SK-N-SH (cell line): ENCODE results near the gene TUBGCP6. TPM values are rescaled to one million over a fixed set of nuclear protein-coding genes. Genes with fewer than 3 reads are reported as not detected.

Experiments
- CTCF ChIA-PET: fragments of 300-600, 350-600 bp; formaldehyde crosslinking; extraction: SDS; loops from one replicate; lab custom pipeline; 2021; lab: Yijun Ruan, JAX
- POLR2A ChIA-PET: fragments of 350-600 bp; sonication (Branson Sonifier 250); formaldehyde crosslinking; extraction: SDS; loops from one replicate; lab custom pipeline; 2020; ENCODE audit warnings: antibody characterized with exemption, inconsistent platforms; lab: Yijun Ruan, JAX
- DNase-seq: peaks from one replicate; pipeline ENCODE4 v3.0.0; 2012
- H2AFZ ChIP-seq: fragments of 200-600 bp; sonication (generic); 2 replicates; pipeline ENCODE4 v1.8.1; 2016; ENCODE audit warnings: antibody characterized with exemption, mild to moderate bottlenecking, low read depth
- H3F3A ChIP-seq: fragments of 200-600 bp; sonication (generic); replicated peaks from 2 replicates; pipeline ENCODE3; 2016; ENCODE audit warnings: antibody characterized with exemption, mild to moderate bottlenecking; ENCODE audit not compliant: insufficient read depth
- H3K27ac ChIP-seq, 2 experiments: fragments of 200-500 bp in 1 of 2; fragments of 200-600 bp in 1 of 2; sonication (Bioruptor generic) in 1 of 2; sonication (generic), shearing (Covaris generic) in 1 of 2; 2 replicates each; pipeline versions ENCODE4 v1.5.1 to v1.6.1; 2014 to 2016; ENCODE audit warnings: low read depth in 2 of 2, inconsistent platforms in 1 of 2, low read length in 1 of 2, mild to moderate bottlenecking in 1 of 2, mixed read lengths in 1 of 2
- H3K27me3 ChIP-seq: fragments of 200-600 bp; sonication (generic), shearing (Covaris generic); 2 replicates; pipeline ENCODE4 v1.6.1; 2016; ENCODE audit warnings: mixed run types; ENCODE audit not compliant: insufficient read depth
- H3K36me3 ChIP-seq, 2 experiments: fragments of 200-500 bp in 1 of 2; fragments of 200-600 bp in 1 of 2; sonication (Bioruptor generic) in 1 of 2; sonication (generic) in 1 of 2; replicated peaks in 1 of 2; 2 replicates each; pipeline versions ENCODE3 to v1.5.1; 2014 to 2016; ENCODE audit warnings: low read length in 1 of 2, mild to moderate bottlenecking in 1 of 2; ENCODE audit not compliant: insufficient read depth in 2 of 2, control insufficient read depth in 1 of 2
- H3K4me1 ChIP-seq, 2 experiments: fragments of 200-500 bp in 1 of 2; fragments of 200-600 bp in 1 of 2; sonication (Bioruptor generic) in 1 of 2; sonication (generic), shearing (Covaris generic) in 1 of 2; 2 replicates each; pipeline versions ENCODE4 v1.5.1 to v1.6.1; 2014 to 2016; ENCODE audit warnings: low read depth in 1 of 2, low read length in 1 of 2, mixed run types in 1 of 2; ENCODE audit not compliant: insufficient read depth in 2 of 2, control insufficient read depth in 1 of 2
- H3K4me2 ChIP-seq: fragments of 200-600 bp; sonication (generic), shearing (Covaris generic); 2 replicates; pipeline ENCODE4 v1.6.1; 2017; ENCODE audit warnings: mixed run types
- H3K4me3 ChIP-seq, 2 experiments: fragments of 200-500 bp in 1 of 2; fragments of 200-600 bp in 1 of 2; sonication (Bioruptor generic) in 1 of 2; sonication (generic), shearing (Covaris generic) in 1 of 2; 2 replicates each; pipeline versions ENCODE4 v1.5.1 to v1.8.1; 2014 to 2016; ENCODE audit warnings: low read depth in 2 of 2, inconsistent platforms in 1 of 2, low read length in 1 of 2, mild to moderate bottlenecking in 1 of 2, mixed read lengths in 1 of 2, moderate library complexity in 1 of 2
- H3K79me2 ChIP-seq: fragments of 200-600 bp; sonication (generic); 2 replicates; pipeline ENCODE4 v1.8.1; 2017; ENCODE audit warnings: mild to moderate bottlenecking; ENCODE audit not compliant: insufficient read depth
- H3K9ac ChIP-seq: fragments of 200-600 bp; sonication (generic); 2 replicates; pipeline ENCODE4 v1.6.1; 2017; ENCODE audit warnings: mixed run types
- H3K9me2 ChIP-seq: fragments of 200-600 bp; sonication (generic); 2 replicates; pipeline ENCODE4 v1.6.1; 2017; ENCODE audit warnings: mixed run types
- H3K9me3 ChIP-seq: fragments of 200-600 bp; sonication (generic); 2 replicates; pipeline ENCODE4 v1.6.1; 2017; ENCODE audit warnings: mixed run types, mild to moderate bottlenecking, moderate library complexity
- H4K20me1 ChIP-seq: fragments of 200-600 bp; sonication (generic); 2 replicates; pipeline ENCODE4 v1.6.1; 2017; ENCODE audit warnings: mild to moderate bottlenecking, mixed run types; ENCODE audit not compliant: insufficient read depth
- CHD2 ChIP-seq: fragments of 150-350 bp; IDR thresholded peaks from 2 replicates; pipeline ENCODE4 v1.6.1; 2018; ENCODE audit warnings: low read length; ENCODE audit not compliant: partially characterized antibody
- CTCF ChIP-seq: fragments of 200-600 bp; sonication (generic); IDR thresholded peaks from 2 replicates; pipeline ENCODE4 v1.6.1; 2017; ENCODE audit warnings: antibody characterized with exemption, mild to moderate bottlenecking, moderate library complexity
- GATA2 ChIP-seq: sonication (generic); formaldehyde crosslinking; IDR thresholded peaks from 2 replicates; pipeline ENCODE4 v1.5.0; 2020; ENCODE audit warnings: mild to moderate bottlenecking, missing genetic modification reagents
- JUND ChIP-seq: IDR thresholded peaks from 2 replicates; pipeline ENCODE4 v1.4.0; 2012
- MAX ChIP-seq: IDR thresholded peaks from 2 replicates; pipeline ENCODE4 v1.4.0; 2012; ENCODE audit warnings: low read depth
- MEF2A ChIP-seq: IDR thresholded peaks from 2 replicates; pipeline ENCODE4 v1.4.0; 2012; ENCODE audit warnings: low read depth, borderline replicate concordance
- MXI1 ChIP-seq: IDR thresholded peaks from 2 replicates; pipeline ENCODE4 v1.6.1; 2012; ENCODE audit warnings: mild to moderate bottlenecking, low read depth, low read length, improper control_type of control experiment
- PBX3 ChIP-seq: IDR thresholded peaks from 2 replicates; pipeline ENCODE4; 2012
- RAD21 ChIP-seq: IDR thresholded peaks from 2 replicates; pipeline ENCODE4 v1.6.1; 2012; ENCODE audit warnings: mild to moderate bottlenecking, low read length
- RCOR1 ChIP-seq: fragments of 150-350 bp; IDR thresholded peaks from 2 replicates; pipeline ENCODE4 v1.6.1; 2017; ENCODE audit warnings: antibody characterized with exemption, low read length
- RXRA ChIP-seq: IDR thresholded peaks from 2 replicates; pipeline ENCODE4 v1.4.0; 2012; ENCODE audit warnings: low read depth, mild to moderate bottlenecking, borderline replicate concordance
- TAF1 ChIP-seq: IDR thresholded peaks from 2 replicates; pipeline ENCODE4 v1.6.1; 2012; ENCODE audit warnings: low read depth, mild to moderate bottlenecking, low read length, moderate library complexity, borderline replicate concordance
- USF1 ChIP-seq: IDR thresholded peaks from 2 replicates; pipeline ENCODE4 v1.4.0; 2012; ENCODE audit warnings: low read depth, borderline replicate concordance
- USF2 ChIP-seq: fragments of 150-350 bp; IDR thresholded peaks from 2 replicates; pipeline ENCODE4 v1.6.1; 2017; ENCODE audit warnings: antibody characterized with exemption, low read length, low read depth, borderline replicate concordance
- ZBTB33 ChIP-seq: IDR thresholded peaks from 2 replicates; pipeline ENCODE4 v1.4.0; 2012; ENCODE audit warnings: low read depth, borderline replicate concordance
- WGBS: methylation state at CpG from one replicate; pipeline ENCODE4 v1.1.6; 2017; ENCODE audit warnings: low lambda C conversion rate; 5-methylcytosine and 5-hydroxymethylcytosine counted together
- polyA plus RNA-seq, 3 experiments: library from polyadenylated mRNA; depleted of rRNA; stranded (reverse); fragments of >200 nt; gene quantifications; 2 replicates each; pipeline ENCODE4 v1.2.3, GENCODE V29; 2012

The TUBGCP6 gene
- polyA plus RNA-seq, 1 of the 3 experiments (the other 2 are of a cell fraction), result 40.4 TPM

- H3K9ac ChIP-seq, result no peak overlapping the region
- H3K27me3 ChIP-seq, result no peaks in the 10 kb centered on the region
- no peaks in the 10 kb centered on the region for H3K9me2 ChIP-seq
- H3K4me3 ChIP-seq, result no peak overlapping the region
- peaks cover 14 to 25% of the 10 kb centered on the region in 2 experiments; a peak in 2 of 4 replicates for H3K4me1 ChIP-seq
- peaks cover 0 to 26% of the 10 kb centered on the region in 2 experiments for H3K36me3 ChIP-seq
- no peaks in the 10 kb centered on the region for H3K9me3 ChIP-seq
- POLR2A ChIA-PET, result no interaction called here
- H4K20me1 ChIP-seq, result no peaks in the 10 kb centered on the region
- TF ChIP-seq TAF1 (no peak), JUND (no peak), USF1 (no peak), MAX (no peak), PBX3 (no peak), GATA2 (CRISPR knock-in tag) (no peak), CHD2 (no peak), RXRA (no peak), ZBTB33 (no peak), CTCF (no peak), MXI1 (no peak), MEF2A (no peak), USF2 (no peak), RCOR1 (no peak), RAD21 (no peak)
- H3K27ac ChIP-seq, result no peak overlapping the region
- CTCF ChIA-PET, result interaction anchor here (1.3 to 4.7 kb wide), 4 partner anchors 18 to 267 kb away, joined by 3 to 29 read pairs (median 7); partner anchors contain the start of genes DENND6B and SCO2
- H2AFZ ChIP-seq, result no peak overlapping the region
- H3F3A ChIP-seq, result no peaks in the 10 kb centered on the region
- no peak for DNase-seq
- H3K79me2 ChIP-seq, result peaks cover 27% of the 10 kb centered on the region
- 91% methylated on average over 17 of the region's 24 CpGs for WGBS
- 0 out of 2 replicates have a peak overlapping the region, but pooled peaks have one; percentile 13 for H3K4me2 ChIP-seq
These were observed 13.8 kb upstream of the TUBGCP6 start for GRCh38 chr22:50258361-50259292.
